ENCODE measurements around the gene ITIH4. TPM values are rescaled to one million over a fixed set of nuclear protein-coding genes. Genes with fewer than 3 reads are reported as not detected.

The ITIH4 gene
- total RNA-seq, 2 donors from 2014 or later = 2.1 to 7.3 TPM

DNA sequence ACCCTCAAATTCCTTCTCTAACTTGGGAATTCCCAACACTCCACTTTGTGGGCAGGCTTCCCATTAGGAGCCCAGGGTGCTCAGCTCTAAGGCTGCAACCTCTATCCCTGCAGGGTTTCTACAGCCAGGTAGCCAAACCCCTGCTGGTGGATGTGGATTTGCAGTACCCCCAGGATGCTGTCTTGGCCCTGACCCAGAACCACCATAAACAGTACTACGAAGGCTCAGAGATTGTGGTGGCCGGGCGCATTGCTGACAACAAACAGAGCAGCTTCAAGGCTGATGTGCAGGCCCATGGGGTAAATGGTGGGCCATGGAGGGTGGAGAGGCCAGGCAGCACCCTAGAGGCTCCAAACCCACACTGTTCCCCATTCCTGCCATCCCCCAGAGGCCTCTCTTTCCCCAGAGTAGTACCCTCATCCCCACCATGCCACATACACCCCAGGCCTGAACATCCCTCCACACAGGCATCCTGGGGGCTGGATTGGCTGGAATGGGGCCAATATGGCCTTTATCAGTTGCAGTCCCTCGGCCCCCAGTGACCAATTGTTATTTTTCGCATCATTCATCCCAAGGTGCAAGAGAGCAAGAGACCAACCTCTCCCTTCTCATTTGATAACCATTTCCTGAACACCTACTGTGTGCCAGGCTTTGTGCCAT is 45.4 kb downstream of the ITIH4 start:
- no peaks in the 10 kb centered on the region for H3K36me3 ChIP-seq
- no peak overlapping the region for H3K4me3 ChIP-seq
- H3K27ac ChIP-seq = no peak overlapping the region
- H3K4me1 ChIP-seq = no peaks in the 10 kb centered on the region
- no peaks in the 10 kb centered on the region for H3K27me3 ChIP-seq
- TF ChIP-seq, protein P1, sequence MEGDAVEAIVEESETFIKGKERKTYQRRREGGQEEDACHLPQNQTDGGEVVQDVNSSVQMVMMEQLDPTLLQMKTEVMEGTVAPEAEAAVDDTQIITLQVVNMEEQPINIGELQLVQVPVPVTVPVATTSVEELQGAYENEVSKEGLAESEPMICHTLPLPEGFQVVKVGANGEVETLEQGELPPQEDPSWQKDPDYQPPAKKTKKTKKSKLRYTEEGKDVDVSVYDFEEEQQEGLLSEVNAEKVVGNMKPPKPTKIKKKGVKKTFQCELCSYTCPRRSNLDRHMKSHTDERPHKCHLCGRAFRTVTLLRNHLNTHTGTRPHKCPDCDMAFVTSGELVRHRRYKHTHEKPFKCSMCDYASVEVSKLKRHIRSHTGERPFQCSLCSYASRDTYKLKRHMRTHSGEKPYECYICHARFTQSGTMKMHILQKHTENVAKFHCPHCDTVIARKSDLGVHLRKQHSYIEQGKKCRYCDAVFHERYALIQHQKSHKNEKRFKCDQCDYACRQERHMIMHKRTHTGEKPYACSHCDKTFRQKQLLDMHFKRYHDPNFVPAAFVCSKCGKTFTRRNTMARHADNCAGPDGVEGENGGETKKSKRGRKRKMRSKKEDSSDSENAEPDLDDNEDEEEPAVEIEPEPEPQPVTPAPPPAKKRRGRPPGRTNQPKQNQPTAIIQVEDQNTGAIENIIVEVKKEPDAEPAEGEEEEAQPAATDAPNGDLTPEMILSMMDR (IDR thresholded peaks at IDR 0.05) = no peak
- H3K9me3 ChIP-seq = no peaks in the 10 kb centered on the region
- no peak overlapping the region for H3K9ac ChIP-seq (ENCODE audit: low read depth in 2 of 2, low read length in 2 of 2)
- no peak for DNase-seq
- intact Hi-C loops (cut with DNase I) = no loop called here

DNA sequence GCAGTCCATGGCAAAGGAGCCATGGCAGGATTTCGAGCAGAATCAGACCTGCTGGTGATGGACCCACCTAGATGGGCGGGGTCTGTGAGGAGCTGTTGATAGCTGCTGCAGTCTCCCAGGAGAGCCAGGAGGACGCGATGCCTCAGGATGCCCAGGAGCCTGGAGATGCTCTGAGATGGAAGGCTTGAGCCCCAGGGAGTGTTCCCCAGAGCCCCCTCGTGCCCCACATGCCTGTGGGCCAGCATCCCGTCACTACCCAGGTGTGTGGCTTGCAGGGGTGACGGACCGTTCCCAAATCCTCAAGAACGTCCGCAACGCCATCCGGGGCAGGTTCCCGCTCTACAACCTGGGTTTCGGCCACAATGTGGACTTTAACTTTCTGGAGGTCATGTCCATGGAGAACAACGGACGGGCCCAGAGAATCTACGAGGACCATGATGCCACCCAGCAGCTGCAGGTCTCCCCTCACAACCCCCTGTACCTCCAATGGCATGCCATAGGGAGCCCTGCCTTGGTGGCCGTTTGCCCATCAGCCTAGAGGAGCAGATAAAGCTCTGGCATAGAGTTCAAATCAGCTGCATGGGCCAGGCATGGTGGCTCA is 46.4 kb downstream of the ITIH4 start:
- no peaks in the 10 kb centered on the region for H3K27me3 ChIP-seq
- H3K27ac ChIP-seq = no peak overlapping the region
- no peak overlapping the region for H3K4me3 ChIP-seq
- DNase-seq = no peak
- H3K9me3 ChIP-seq = no peaks in the 10 kb centered on the region
- intact Hi-C loops (cut with DNase I) = no loop called here
- H3K4me1 ChIP-seq = no peaks in the 10 kb centered on the region
- no peaks in the 10 kb centered on the region for H3K36me3 ChIP-seq
- no peak overlapping the region for H3K9ac ChIP-seq (ENCODE audit: low read depth in 2 of 2, low read length in 2 of 2)
- TF ChIP-seq, protein P1 (IDR thresholded peaks at IDR 0.05) = no peak

DNA sequence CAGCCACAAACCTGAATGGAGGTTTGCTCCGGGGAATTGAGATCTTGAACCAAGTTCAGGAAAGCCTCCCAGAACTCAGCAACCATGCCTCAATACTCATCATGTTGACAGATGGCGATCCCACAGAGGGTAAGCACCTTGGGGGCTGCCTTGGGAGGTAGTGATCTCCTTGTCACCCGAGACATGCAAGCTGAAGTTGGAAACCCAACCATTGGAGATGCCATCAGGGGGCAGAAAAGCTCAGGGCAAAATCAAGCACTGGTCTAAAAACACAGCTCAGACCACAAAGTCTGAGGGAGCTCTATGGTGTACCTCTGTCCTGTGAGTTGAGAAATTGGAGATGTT is 47.3 kb downstream of the ITIH4 start:
- no peak overlapping the region for H3K27ac ChIP-seq
- intact Hi-C loops (cut with DNase I) = no loop called here
- TF ChIP-seq, protein P1 (IDR thresholded peaks at IDR 0.05) = no peak
- H3K27me3 ChIP-seq = no peaks in the 10 kb centered on the region
- H3K36me3 ChIP-seq = no peaks in the 10 kb centered on the region
- no peak overlapping the region for H3K9ac ChIP-seq (ENCODE audit: low read depth in 2 of 2, low read length in 2 of 2)
- H3K9me3 ChIP-seq = no peaks in the 10 kb centered on the region
- no peak for DNase-seq
- H3K4me1 ChIP-seq = no peaks in the 10 kb centered on the region
- H3K4me3 ChIP-seq = no peak overlapping the region

GRCh38 chr3:52782412-52783210 is 47.9 kb downstream of the ITIH4 start:
- H3K27ac ChIP-seq = no peak overlapping the region
- H3K4me1 ChIP-seq = no peaks in the 10 kb centered on the region
- H3K9me3 ChIP-seq = no peaks in the 10 kb centered on the region
- no peak overlapping the region for H3K9ac ChIP-seq (ENCODE audit: low read depth in 2 of 2, low read length in 2 of 2)
- DNase-seq = no peak
- no peaks in the 10 kb centered on the region for H3K36me3 ChIP-seq
- TF ChIP-seq, protein P1 (IDR thresholded peaks at IDR 0.05) = no peak
- H3K27me3 ChIP-seq = no peaks in the 10 kb centered on the region
- H3K4me3 ChIP-seq = no peak overlapping the region
- intact Hi-C loops (cut with DNase I) = no loop called here

DNA sequence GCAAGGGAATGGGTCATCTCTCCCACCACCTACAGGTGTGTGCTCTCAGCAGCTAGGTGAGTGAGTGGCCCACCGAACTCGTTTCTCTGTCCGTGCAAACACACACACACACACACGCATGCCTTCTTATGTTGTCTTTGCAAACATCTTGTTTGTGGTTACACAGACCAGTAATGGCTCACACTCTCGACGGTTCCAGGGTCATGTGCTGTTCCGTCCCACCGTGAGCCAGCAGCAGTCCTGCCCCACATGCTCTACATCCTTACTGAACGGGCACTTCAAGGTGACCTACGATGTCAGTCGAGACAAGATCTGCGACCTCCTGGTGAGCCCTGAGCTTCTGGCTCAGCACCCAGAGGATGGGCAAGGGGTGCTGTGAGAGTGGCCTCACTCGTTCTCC is 48.7 kb downstream of the ITIH4 start:
- DNase-seq = no peak
- intact Hi-C loops (cut with DNase I) = no loop called here
- no peak overlapping the region for H3K27ac ChIP-seq

More for the DNA sequence above, 48.7 kb downstream of the ITIH4 start:
- Histone ChIP-seq H3K9me3 (no peaks in the 10 kb centered on the region), H3K4me3 (no peak overlapping the region), H3K4me1 (no peaks in the 10 kb centered on the region), H3K36me3 (no peaks in the 10 kb centered on the region), H3K27me3 (no peaks in the 10 kb centered on the region), H3K9ac (ENCODE audit: low read depth in 2 of 2, low read length in 2 of 2) (no peak overlapping the region)
- TF ChIP-seq, protein P1 (IDR thresholded peaks at IDR 0.05) = no peak
